GM13977 (cell line): Measurements from ENCODE around the gene TYW1.
"Not testable (repeated sequence)": the region's sequence is repeated elsewhere in the genome, so short reads cannot be mapped to it uniquely, and the experiment has no call there.

ENCODE experiments used
- DNase-seq: peaks from one replicate; pipeline ENCODE4 v3.0.0; 2012; ENCODE audit warnings: low spot score
- CTCF ChIP-seq: IDR thresholded peaks from 2 replicates; pipeline ENCODE4 v1.5.1; 2012; ENCODE audit warnings: mild to moderate bottlenecking, control low read depth; ENCODE audit not compliant: insufficient read depth; ENCODE audit errors: extremely low read depth, missing control alignments
- in situ Hi-C: fragments of 300-500 bp; cut with MboI; formaldehyde crosslinking; loops from one replicate; pipeline ENCODE4 v1.12.0; 2022; ENCODE audit warnings: low sequenced_read_pairs, low pct_unique_long_range_greater_than_20kb, mixed read lengths, inconsistent platforms; ENCODE audit not compliant: unreplicated experiment

Gene TYW1

GRCh38 chr7:66957595-66958290, 38.9 kb upstream of the TYW1 start:
- in situ Hi-C loops = no loop called here
- DNase-seq = no peak
- TF ChIP-seq CTCF = no peak

- no peak for DNase-seq
- in situ Hi-C loops = no loop called here
- TF ChIP-seq CTCF = no peak
Measured at GRCh38 chr7:66958538-66959350, 37.9 kb upstream of the TYW1 start.

- no peak for TF ChIP-seq CTCF
- in situ Hi-C loops = no loop called here
Measured at GRCh38 chr7:66960192-66960591, 36.4 kb upstream of the TYW1 start.

GRCh38 chr7:66961096-66961495, 35.5 kb upstream of the TYW1 start:
- in situ Hi-C loops = no loop called here
- no peak for TF ChIP-seq CTCF
- DNase-seq = no peak

More at GRCh38 chr7:66960192-66960591, 36.4 kb upstream of the TYW1 start:
- no peak for DNase-seq

- no peak for TF ChIP-seq CTCF
- no peak for DNase-seq
- in situ Hi-C loops = no loop called here
Measured at GRCh38 chr7:66964411-66964810, 32.2 kb upstream of the TYW1 start.

- TF ChIP-seq CTCF = no peak
- DNase-seq = no peak
- in situ Hi-C loops = no loop called here
Measured at GRCh38 chr7:66967029-66967428, 29.6 kb upstream of the TYW1 start.

- in situ Hi-C loops = not testable (repeated sequence)
Measured at GRCh38 chr7:66969001-66969400, 27.6 kb upstream of the TYW1 start.

More at GRCh38 chr7:66969001-66969400, 27.6 kb upstream of the TYW1 start:
- DNase-seq = not testable (repeated sequence)
